ENCODE data around the gene NKX6-2. TPM values are rescaled to one million over a fixed set of nuclear protein-coding genes. Genes with fewer than 3 reads are reported as not detected.
"Not testable (repeated sequence)": the region's sequence is repeated elsewhere in the genome, so short reads cannot be mapped to it uniquely, and the experiment has no call there.

NKX6-2 gene
- total RNA-seq (2014; rRNA removed; shearing (Covaris generic)) = not detected in 2 replicates
- not detected in 2 replicates for polyA plus RNA-seq (2015; cell fraction: cytosol; rRNA removed)
- polyA plus RNA-seq (2015; cell fraction: nucleus; rRNA removed) = not detected in 2 replicates

DNA sequence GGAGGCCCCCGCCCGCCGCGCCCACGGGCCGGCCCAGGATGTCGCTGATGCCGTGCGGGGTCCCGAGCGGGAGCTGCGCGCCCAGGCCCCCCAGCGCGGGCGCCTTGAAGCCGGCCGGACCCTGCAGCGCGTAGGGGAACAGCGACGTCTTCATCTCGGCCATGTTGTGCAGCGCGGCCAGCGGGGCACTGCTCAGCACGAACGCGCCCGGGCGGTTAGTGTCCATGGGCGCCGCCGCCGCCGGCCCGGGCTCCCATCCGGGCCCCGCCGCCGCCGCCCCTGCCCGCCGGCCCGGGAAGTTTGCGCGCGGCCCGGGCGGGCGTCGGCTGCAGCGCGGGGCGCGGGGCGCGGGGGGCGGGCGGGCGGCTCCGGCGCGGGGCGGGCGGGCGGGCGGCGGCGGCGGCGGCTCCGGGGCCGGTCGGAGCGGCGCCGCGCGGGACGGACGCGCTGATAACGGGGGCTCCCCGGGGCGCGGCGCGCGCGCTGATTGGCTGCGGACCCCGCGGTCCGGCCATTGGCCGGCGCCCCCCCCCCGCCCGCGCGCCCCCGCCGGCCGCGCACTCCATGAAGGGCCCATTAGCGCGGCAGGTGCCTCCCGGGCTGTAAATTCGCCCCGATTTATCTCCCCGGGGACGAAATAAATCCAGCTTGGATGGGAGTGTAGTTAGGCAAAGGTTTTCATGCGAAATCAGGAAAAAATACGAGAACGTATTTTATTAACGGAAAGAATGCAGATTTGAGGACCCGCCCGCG lies at the start of gene NKX6-2:
TSS of gene NKX6-2 (minus strand) at position 425 of the 753 bp plus-strand sequence. CDS start at position 226, 199 bp downstream.
- DNase-seq (ENCODE audit: low read depth) = no peak

DNA sequence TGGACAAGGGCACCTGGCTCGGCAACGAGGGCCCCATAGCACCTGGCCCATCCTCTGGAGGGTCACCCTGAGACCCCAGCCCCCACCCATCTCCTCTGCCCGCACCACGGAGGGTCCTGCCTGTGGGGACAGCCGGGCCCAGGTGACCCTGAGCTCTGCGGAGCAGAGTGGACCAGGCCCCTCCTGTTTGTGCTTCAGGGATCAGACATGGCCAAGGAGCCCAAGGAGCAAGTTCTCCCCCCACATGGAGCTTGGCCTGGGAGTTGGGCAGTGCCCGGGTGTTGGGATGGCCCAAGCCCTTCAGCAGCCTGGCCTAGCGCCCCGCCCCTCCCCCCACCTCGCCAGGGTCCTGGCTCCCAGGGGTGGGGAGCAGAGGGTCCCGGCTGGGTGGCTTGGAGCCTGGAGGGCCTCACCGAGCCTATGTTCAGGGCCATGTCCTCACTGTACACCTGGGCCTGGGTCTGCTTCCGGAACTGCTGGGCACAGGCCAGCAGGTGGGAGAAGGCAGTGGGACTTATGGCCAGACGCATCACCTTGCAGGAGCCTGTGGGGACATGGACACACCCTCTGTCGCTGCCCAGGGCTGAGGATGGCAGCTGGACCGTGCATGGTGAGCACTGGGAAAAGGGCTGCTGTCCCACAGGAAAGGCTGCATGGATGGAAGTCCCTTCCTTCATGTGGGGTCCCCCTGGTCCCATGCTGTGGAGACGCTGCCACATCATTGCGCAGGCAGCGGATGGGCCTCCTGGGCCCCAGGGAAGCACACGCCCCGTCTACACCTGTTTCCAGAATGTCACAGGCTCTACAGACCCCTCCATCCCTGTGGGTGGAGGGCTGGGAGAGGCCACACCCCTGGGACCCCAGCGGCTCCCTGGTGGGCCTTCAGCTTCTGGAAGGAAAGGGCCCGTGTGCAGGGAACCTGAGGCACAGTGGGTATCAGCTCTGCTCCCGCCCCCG lies 49.2 kb upstream of the NKX6-2 start:
- DNase-seq (ENCODE audit: low read depth) = no peak

DNA sequence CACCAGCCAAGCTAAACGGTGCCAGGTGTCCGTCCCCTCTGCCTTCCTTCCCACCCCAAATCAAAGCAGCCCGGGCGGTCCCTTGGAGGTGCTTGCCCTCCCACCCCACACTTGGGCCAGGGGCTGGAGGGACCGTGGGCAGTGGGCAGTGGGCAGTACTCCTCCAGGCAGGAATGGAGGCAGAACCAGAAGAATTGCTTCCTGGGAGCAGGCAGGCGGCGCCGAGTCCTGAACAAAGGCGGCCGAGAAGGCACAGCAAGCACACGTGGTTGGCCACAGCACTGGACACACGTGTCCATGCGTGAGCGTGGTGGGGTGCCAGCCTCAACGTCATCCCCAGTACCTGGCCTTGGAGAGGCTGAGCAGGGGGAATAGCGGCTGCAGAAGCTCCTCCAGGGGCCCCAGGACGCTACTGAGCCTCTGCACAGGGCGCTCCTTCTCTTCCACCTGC lies 48.4 kb upstream of the NKX6-2 start:
- no peak for DNase-seq (ENCODE audit: low read depth)

DNA sequence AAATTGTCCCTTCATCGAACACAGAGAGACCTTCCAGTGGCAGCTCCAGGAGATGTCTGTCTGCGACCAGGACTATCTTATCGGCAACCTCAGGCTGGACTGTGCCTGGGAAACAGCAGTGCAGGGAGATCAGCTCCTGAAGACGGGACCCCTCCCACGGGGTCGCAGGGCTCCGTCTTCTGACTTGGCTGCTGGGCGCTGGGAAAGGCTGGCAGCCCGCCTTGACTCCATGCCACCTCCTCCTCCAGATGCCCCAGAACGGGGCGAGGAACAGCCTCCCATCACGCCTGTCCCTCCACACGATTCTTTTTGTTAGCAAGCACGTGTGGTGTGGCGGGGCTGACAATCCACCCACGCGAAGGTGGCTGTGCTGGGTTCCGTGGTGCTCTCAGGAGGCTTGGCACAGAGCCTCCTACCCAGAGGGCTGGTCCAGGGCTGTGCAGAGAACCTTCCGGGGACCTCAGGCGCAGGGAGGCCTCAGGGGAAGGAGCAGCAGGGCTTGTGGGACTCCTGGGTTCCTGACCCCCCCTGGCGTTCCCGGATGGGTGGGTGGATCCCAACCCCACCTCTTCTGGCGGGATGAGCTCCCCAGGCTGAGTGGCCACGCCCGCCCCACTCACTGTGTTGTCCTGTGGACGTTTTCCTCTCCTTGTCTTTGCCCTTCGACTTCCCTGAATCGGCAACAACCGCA lies 47.6 kb upstream of the NKX6-2 start:
- DNase-seq (ENCODE audit: low read depth) = no peak

GRCh38 chr10:132832186-132832969 lies 46.4 kb upstream of the NKX6-2 start:
- DNase-seq (ENCODE audit: low read depth) = no peak

DNA sequence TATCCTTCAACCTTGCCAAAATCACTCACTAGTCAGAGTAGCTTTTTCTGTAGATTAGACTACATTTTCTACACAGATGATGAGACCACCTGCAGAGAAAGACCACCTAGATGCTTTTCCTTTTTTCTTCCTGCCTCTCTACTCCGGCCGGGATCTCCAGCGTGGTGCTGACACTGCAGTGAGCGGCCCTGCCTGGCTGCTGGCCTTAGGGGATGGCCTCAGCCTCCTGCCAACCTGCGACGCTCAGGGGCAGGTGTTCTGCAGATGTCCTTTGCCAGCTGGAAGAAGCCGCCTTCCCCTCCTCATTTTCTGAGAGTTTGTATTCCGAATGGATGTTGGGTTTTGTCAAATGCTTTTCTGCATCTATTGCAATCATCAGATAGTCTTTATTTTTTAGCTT lies 43.5 kb upstream of the NKX6-2 start:
- no peak for DNase-seq (ENCODE audit: low read depth)

DNA sequence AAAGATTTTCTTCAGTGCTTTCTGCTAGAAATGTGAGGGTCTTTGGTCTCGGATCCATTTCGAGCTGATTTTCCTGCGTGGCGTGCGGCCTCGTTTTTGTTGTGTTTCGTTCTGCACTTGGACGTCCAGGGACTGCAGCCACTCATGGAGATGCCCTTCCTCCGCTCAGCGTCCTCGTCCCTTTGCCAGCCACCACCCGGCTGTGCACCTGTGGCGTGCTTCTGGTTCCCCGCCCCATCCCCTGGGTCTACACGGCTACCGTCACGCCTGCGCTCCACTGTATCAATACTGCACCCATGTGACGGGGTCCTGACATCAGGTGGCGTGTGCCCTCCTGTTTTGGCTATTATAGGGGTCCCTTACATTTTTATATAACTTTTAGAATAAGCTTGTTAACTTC lies 42.7 kb upstream of the NKX6-2 start:
- DNase-seq (ENCODE audit: low read depth) = no peak

GRCh38 chr10:132827861-132828539 lies 42.1 kb upstream of the NKX6-2 start:
- no peak for DNase-seq (ENCODE audit: low read depth)

DNA sequence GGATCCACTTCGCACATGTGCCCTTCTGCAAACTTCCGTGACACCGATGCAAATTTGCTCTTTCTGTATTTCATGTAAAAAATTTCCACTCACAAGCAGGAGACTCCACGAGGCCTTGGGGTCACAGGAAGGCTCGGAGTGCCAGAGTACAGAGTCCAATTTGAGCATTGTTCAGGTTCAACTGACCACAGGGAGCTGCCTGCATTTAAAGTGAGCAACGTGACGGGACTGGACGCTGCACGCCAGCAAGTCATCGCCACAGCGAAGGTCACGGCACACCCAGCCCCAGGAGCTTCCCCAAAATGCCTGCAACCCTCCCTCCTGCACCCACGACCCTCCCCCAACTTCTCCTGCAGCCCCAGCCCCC lies 41.5 kb upstream of the NKX6-2 start:
- DNase-seq (ENCODE audit: low read depth) = no peak

DNA sequence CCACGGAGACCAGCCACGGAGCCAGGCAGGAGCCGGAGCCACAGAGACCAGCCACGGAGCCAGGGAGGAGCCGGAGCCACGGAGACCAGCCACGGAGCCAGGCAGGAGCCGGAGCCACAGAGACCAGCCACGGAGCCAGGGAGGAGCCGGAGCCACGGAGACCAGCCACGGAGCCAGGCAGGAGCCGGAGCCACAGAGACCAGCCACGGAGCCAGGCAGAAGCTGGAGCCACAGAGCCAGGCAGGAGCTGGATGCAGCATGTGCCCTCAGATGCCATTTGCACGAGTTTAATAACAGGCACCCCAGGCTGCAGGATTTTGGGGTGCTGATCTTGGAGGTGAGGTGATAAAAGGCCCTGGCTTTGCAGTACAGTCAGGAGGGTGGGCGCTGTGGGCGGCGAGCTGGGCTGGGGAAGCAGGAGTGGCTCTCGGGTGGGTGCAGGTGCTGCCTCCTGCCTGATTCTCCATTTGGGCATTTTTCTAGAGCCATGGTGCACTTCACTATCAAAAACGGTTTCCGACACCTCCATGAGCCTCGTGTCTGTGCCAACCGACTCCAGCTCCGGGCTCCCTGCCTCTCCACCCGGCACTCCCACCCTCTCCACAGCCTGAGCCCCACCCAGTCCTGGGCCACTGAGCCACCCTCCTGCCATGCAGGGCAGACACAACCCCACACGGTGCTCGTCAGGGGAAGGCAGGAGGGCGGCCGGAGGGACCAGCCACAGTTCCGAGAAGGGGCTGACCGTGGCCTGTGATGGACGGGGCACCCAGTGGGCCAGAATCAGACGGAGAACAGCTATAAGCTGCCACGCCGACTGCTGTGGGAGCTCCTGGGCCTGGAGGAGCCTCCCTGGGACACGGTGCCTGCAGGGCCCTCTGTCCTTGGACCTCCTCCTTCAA lies 40.8 kb upstream of the NKX6-2 start:
- no peak for DNase-seq (ENCODE audit: low read depth)

GRCh38 chr10:132825783-132826523 lies 40.0 kb upstream of the NKX6-2 start:
- DNase-seq (ENCODE audit: low read depth) = not testable (repeated sequence)

GRCh38 chr10:132820056-132820455 lies 34.1 kb upstream of the NKX6-2 start:
- DNase-seq (ENCODE audit: low read depth) = no peak

DNA sequence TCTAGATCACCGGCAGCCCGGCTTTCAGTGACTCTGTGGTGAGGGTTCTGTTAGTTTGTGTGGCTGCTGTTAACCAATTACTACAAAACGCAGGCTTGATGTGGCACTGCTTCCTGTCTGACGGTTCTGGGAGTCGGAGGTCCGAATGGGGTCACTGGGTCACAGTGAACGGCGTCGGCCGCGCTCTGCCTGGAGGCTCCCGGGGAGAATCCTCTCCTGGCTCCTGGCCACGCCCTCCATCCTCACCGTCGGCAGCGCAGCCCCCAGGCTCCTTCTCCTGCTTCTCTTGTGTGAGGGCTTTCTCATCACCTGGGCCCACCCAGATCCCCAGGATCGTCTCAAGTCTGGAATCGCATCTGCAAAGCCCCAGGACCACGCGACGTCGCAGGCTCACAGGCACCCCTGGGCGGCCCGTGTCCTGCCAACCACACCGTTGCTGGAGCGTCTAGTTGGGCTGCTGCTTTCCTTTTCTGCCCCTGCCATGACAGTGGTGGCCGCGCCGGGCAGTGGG lies 31.8 kb upstream of the NKX6-2 start:
- no peak for DNase-seq (ENCODE audit: low read depth)

DNA sequence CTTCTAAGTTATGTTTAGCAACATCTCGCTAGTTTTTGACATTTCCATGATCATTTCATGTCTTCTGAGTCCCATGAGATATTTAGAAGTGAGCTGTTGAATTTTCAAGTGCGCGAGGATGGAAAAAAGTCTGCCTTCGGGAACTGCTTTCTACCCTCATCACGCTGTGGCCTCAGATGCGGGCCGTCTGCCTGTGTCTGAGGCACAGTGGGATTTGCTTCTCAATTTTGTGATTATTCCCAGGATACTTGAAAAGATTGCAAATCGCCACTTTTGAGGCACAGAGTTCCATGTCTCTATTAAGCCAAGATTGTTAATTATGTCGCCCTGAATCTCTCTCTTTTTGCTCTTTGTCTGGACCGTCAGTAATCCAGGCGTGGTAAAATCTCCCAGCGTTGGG lies 30.8 kb upstream of the NKX6-2 start:
- no peak for DNase-seq (ENCODE audit: low read depth)

DNA sequence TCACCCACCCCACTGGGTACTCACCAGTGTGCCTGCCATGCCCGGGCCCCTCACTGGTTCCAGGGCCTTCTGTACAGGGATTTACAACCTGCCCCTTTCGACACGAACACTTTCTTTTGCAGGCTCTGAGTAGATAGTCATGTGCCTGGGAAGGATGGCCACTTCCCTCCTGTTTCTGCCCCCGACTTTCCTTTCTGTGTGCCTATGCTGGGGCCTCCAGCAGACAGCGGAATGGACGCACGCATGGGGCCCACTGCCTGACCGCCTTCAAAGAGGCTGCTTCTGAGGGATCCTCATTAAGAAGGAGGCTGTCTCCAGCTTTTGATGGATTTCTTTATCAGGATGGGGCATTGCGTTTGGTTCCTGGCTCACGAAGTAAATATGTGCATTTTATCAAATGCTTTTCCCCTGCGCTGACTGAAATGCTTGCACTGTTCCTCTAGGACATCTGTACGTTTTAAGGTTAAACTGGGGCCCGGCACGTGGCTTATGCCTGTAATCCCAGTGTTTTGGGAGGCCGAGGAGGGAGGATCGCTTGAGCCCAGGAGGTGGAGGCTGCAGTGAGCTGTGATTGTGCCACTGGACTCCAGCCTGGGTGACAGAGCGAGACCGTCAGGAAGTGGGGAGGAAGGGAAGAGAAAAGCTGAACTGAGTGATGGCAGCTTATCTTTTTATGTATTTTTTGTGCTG lies 29.4 kb upstream of the NKX6-2 start:
- DNase-seq (ENCODE audit: low read depth) = no peak

- no peak for DNase-seq (ENCODE audit: low read depth)
Measured at GRCh38 chr10:132814469-132814856, 28.5 kb upstream of the NKX6-2 start.
